Measurements from ENCODE around the gene IFNG.

IFNG gene

DNA sequence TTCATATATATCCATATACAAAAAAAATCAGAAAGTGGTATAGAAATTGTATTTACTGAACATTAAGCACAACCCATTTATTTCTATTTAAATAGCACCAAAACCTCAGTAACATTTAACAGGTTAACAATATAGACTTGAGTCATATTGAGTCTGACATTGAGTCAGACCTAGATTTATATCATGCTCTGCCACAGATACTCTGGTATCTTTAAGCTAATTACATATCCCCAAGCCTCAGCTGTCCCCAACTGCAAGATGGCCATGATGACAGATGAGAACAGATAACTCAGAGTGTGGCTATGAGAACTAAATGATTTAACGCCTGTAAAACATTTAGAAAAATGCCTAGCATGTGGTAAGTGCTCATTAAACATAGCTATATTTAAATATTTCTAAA, 40.3 kb downstream of the IFNG start:
- H3K4me3 ChIP-seq (ENCODE audit: low read depth, low read length) = no peak overlapping the region
- TF ChIP-seq, protein P1, sequence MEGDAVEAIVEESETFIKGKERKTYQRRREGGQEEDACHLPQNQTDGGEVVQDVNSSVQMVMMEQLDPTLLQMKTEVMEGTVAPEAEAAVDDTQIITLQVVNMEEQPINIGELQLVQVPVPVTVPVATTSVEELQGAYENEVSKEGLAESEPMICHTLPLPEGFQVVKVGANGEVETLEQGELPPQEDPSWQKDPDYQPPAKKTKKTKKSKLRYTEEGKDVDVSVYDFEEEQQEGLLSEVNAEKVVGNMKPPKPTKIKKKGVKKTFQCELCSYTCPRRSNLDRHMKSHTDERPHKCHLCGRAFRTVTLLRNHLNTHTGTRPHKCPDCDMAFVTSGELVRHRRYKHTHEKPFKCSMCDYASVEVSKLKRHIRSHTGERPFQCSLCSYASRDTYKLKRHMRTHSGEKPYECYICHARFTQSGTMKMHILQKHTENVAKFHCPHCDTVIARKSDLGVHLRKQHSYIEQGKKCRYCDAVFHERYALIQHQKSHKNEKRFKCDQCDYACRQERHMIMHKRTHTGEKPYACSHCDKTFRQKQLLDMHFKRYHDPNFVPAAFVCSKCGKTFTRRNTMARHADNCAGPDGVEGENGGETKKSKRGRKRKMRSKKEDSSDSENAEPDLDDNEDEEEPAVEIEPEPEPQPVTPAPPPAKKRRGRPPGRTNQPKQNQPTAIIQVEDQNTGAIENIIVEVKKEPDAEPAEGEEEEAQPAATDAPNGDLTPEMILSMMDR (IDR thresholded peaks at IDR 0.05; ENCODE audit: control insufficient read depth, extremely low read depth, insufficient read depth) = no peak
- no peak for DNase-seq (ENCODE audit: low read depth)

DNA sequence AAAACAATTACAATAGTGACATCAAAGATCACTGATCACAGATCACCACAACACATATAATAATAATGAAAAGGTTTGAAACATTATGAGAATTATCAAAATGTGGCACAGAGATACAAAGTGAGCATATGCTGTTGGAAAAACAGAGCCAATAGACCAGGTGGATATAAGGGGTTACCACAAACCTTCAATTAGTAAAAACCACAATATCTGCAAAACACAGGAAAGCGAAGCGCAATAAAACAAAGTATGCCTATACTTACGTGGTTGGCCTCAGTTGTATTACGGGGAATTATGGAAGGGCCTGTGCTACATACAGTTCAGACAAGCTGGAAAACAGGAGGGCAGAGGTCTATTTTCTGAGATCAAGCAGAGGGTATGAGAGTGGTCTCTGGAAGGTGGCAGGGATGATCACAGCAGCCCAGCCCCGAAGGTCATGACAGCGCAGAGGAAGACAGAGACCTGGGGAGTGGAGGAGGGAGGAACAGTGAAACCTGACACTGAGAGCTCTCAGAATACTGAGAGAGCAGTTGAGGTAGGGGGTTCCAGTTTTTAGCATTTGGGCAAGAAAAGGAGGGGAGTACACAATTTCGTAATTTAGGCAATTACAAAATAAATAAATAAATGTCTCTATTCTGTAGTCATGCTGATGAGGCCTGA, 41.3 kb downstream of the IFNG start:
- no peak for DNase-seq (ENCODE audit: low read depth)

DNA sequence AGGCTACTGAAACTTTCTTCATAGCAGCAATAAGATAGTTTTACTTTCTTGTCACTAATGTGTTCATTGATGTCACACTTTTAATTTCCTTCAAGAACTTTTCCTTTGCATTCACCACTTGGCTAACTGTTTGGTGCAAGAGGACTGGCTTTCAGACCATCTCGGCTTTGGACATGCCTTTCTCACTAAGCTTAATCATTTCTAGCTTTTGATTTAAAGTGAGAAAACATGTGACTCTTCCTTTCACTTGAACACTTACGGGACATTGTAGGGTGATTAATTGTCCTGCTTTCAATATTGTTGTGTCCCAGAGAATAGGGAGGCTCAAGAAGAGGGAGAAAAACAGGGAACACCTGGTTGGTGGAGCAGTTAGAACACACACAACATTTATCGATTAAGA, 41.9 kb downstream of the IFNG start:
- H3K4me3 ChIP-seq (ENCODE audit: low read depth, low read length) = no peak overlapping the region
- no peak for DNase-seq (ENCODE audit: low read depth)
- TF ChIP-seq, protein P1 (IDR thresholded peaks at IDR 0.05; ENCODE audit: control insufficient read depth, extremely low read depth, insufficient read depth) = no peak

More for the DNA sequence above, 41.3 kb downstream of the IFNG start:
- TF ChIP-seq, protein P1 (IDR thresholded peaks at IDR 0.05; ENCODE audit: control insufficient read depth, extremely low read depth, insufficient read depth) = no peak
- H3K4me3 ChIP-seq (ENCODE audit: low read depth, low read length) = no peak overlapping the region

DNA sequence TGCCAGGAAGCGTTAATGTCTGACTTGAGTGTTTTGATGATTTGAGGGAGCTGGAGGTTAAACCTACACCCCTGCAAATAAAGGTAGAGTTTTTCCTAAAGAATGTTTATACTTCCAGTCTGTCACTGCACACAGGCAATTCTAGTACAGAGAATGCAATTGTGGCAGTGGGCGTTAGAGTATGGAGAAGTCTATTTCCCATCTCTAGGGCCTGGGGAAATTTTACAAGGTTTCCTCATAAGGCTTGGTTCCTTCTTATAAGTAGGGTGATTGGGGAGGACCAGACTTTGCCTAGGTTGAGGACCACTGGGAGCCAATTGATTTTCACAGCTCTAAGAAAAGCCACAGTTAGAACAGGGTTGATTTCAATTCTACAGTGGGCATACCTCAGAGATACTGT, 44.3 kb downstream of the IFNG start:
- no peak for DNase-seq (ENCODE audit: low read depth)
- TF ChIP-seq, protein P1 (IDR thresholded peaks at IDR 0.05; ENCODE audit: control insufficient read depth, extremely low read depth, insufficient read depth) = no peak
- no peak overlapping the region for H3K4me3 ChIP-seq (ENCODE audit: low read depth, low read length)

DNA sequence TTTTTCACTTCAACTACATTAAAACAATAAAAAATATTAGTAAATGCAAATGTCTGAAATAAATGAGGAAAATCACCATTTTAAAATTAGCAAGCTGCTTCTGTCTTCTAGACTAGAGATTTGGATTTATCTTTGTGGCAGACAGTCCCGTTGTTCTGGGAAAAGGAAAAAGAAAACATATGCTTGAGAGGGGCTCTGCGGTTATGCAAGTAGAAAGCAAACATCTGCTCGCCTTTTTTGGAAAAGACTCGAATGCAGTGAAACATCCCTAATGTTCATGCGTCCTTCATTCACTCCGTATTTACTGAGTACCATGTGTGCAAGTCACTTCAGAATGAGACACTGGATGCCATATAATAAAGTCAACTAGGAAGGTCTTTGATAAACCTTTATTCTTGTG, 44.9 kb downstream of the IFNG start:
- DNase-seq (ENCODE audit: low read depth) = no peak
- H3K4me3 ChIP-seq (ENCODE audit: low read depth, low read length) = no peak overlapping the region
- TF ChIP-seq, protein P1 (IDR thresholded peaks at IDR 0.05; ENCODE audit: control insufficient read depth, extremely low read depth, insufficient read depth) = no peak

DNA sequence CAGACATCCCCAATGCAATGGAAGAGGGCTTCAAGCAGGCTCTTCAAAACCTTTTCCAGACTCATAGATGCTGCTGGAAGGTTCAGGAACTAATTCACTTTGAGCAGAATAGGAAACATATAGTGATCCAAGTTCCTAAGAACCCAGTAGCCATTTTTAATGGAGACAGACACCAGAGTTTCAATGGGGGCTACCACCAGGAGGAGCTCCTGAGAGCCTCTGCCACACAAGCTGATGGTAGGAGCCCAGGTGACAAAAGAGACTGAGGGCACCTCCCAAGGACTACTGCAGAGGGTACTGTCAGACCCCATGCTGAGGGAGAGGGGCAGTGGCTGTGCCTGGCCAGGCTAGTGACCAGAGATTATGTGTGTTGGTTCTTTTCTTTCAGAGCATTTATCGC, 45.9 kb downstream of the IFNG start:
- no peak for DNase-seq (ENCODE audit: low read depth)
- no peak overlapping the region for H3K4me3 ChIP-seq (ENCODE audit: low read depth, low read length)
- TF ChIP-seq, protein P1 (IDR thresholded peaks at IDR 0.05; ENCODE audit: control insufficient read depth, extremely low read depth, insufficient read depth) = 0 out of 2 replicates have a peak, but pooled peaks have one; percentile 2

DNA sequence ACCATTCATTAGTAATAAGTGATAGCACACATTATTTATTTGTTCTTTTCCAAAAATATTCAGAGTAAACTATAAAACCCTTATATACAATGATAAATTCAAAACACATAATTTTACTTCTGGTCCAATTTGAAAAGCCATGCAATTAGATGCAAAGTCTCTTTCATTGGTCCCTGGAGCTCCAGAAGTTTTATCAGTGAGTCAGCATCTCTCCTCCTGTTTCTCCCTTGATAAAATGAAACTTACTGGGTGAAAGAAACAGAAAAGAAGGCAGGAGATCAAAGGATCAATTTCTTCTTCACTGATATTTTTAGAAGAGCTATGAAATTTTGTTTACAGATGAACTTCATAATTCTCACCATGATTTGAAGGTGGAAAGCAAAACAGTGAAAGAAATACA, 47.5 kb downstream of the IFNG start:
- TF ChIP-seq, protein P1 (IDR thresholded peaks at IDR 0.05; ENCODE audit: control insufficient read depth, extremely low read depth, insufficient read depth) = no peak
- DNase-seq (ENCODE audit: low read depth) = no peak
- no peak overlapping the region for H3K4me3 ChIP-seq (ENCODE audit: low read depth, low read length)

All from LNCaP clone FGC (cell line).